ENCODE data around the gene P4HA2. TPM values are rescaled to one million over a fixed set of nuclear protein-coding genes. Genes with fewer than 3 reads are reported as not detected.

P4HA2 gene
- total RNA-seq, 2 experiments from 2014 or later = 0.32 to 7.2 TPM

GRCh38 chr5:132258102-132259068, 30.7 kb upstream of the P4HA2 start:
- TF ChIP-seq CTCF (conservative IDR thresholded peaks at IDR 0.05; ENCODE audit: low read length) (no peak), EZH2phosphoT487 (IDR thresholded peaks at IDR 0.05; ENCODE audit: borderline replicate concordance, low read depth, low read length) (no peak)
- Histone ChIP-seq H3K9me2 (ENCODE audit: insufficient read depth, low read length) (no peaks in the 10 kb centered on the region), H3K4me3 (ENCODE audit: low read depth, low read length, poor library complexity, severe bottlenecking) (no peak overlapping the region), H3K36me3 (ENCODE audit: insufficient read depth, low read length) (no peaks in the 10 kb centered on the region), H3K79me2 (ENCODE audit: insufficient read depth, low read depth, low read length) (no peaks in the 10 kb centered on the region), H3K4me2 (ENCODE audit: low read length) (no peak overlapping the region), H3K9me3 (ENCODE audit: low read length) (no peaks in the 10 kb centered on the region), H4K20me1 (ENCODE audit: insufficient read depth, low read length) (no peaks in the 10 kb centered on the region), H2AFZ (ENCODE audit: low read length) (no peak overlapping the region), H3K4me1 (ENCODE audit: insufficient read depth, low read length, poor library complexity, severe bottlenecking) (no peaks in the 10 kb centered on the region), H3K27ac (ENCODE audit: low read depth, low read length, poor library complexity, severe bottlenecking) (no peak overlapping the region)
- BruUV-seq (replicated peaks) = no TSS peak
- POLR2A ChIA-PET = no interaction called here
- intact Hi-C loops (cut with micrococcal nuclease; ENCODE audit: unreplicated experiment) = no loop called here
- CTCF ChIA-PET (ENCODE audit: unreplicated experiment) = no interaction called here
- DNase-seq (ENCODE audit: low spot score) = no peak

DNA sequence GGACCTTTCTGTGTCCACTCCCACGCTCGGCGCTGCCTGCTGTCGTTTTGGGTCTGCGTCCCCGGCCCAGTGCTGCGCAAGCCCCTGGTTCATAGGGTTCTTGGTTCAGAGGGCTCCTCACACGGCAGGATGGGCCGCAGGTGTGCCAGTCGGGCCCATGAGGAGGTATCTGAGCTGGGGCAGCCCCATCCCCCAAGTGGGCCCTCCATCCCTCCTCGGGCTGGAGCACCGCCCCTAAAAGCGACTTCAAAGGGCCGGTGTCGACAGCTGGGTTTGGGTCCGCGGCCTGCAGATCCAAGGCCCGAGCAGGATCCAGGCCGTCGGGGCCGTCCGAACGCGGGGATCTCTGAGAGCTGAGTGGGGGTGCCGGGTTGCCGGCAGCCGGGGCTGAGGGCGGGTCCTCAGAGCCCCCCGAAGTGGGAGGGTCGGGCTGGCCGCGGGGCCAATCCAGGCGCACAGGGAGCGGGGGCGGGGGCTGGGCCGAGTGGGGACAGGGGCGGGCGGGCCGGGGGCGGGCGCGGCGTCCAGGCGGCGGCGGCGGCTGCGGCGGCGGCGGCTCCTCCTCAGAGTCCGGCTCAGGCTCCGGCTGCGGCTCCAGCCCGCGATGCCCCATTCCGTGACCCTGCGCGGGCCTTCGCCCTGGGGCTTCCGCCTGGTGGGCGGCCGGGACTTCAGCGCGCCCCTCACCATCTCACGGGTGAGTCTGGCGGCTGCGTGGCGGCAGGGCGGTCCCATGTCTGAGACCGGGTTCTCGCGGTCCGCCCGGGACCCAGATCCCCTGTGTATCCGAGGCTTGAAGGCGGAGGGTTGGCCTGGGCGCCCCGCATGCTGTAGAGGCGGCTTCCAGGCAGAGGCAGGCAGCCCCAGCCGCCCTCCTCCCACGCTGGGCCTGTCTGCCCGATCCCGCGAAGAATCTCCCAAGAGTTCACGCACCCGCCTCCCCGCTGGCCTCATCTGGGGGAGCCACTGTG, 29.8 kb upstream of the P4HA2 start, which contains the start of gene PDLIM4:
TSS of gene PDLIM4 (plus strand) at position 566 of the 971 bp plus-strand sequence. CDS start at position 605, 39 bp downstream.
- TF ChIP-seq EZH2phosphoT487 (IDR thresholded peaks at IDR 0.05; ENCODE audit: borderline replicate concordance, low read depth, low read length) (no peak), CTCF (conservative IDR thresholded peaks at IDR 0.05; ENCODE audit: low read length) (no peak)
- no peak for DNase-seq (ENCODE audit: low spot score)

More for the DNA sequence above, 29.8 kb upstream of the P4HA2 start, which contains the start of gene PDLIM4:
- Histone ChIP-seq H2AFZ (ENCODE audit: low read length) (no peak within 1 kb of the TSS), H3K9me2 (ENCODE audit: insufficient read depth, low read length) (no peaks in the 10 kb centered on the region), H3K4me3 (ENCODE audit: low read depth, low read length, poor library complexity, severe bottlenecking) (no peak within 1 kb of the TSS), H3K9me3 (ENCODE audit: low read length) (no peaks in the 10 kb centered on the region), H3K4me2 (ENCODE audit: low read length) (no peak within 1 kb of the TSS), H3K27ac (ENCODE audit: low read depth, low read length, poor library complexity, severe bottlenecking) (no peak within 1 kb of the TSS), H3K4me1 (ENCODE audit: insufficient read depth, low read length, poor library complexity, severe bottlenecking) (no peaks in the 10 kb centered on the region), H3K79me2 (ENCODE audit: insufficient read depth, low read depth, low read length) (no peaks in the 10 kb centered on the region), H4K20me1 (ENCODE audit: insufficient read depth, low read length) (no peaks in the 10 kb centered on the region), H3K36me3 (ENCODE audit: insufficient read depth, low read length) (no peaks in the 10 kb centered on the region)
- no TSS peak for BruUV-seq (replicated peaks)
- intact Hi-C loops (cut with micrococcal nuclease; ENCODE audit: unreplicated experiment) = no loop called here
- CTCF ChIA-PET (ENCODE audit: unreplicated experiment) = no interaction called here
- POLR2A ChIA-PET = no interaction called here
